Middle frontal gyrus (tissue), 1 donor: Measurements from ENCODE around the gene AIF1.
"Not testable (repeated sequence)": the region's sequence is repeated elsewhere in the genome, so short reads cannot be mapped to it uniquely, and the experiment has no call there.

Experiments
- DNase-seq: peaks from one replicate; pipeline ENCODE4 v3.0.0-alpha.2; 2015; ENCODE audit warnings: low spot score; ENCODE audit errors: extremely low spot score

AIF1 gene

DNA sequence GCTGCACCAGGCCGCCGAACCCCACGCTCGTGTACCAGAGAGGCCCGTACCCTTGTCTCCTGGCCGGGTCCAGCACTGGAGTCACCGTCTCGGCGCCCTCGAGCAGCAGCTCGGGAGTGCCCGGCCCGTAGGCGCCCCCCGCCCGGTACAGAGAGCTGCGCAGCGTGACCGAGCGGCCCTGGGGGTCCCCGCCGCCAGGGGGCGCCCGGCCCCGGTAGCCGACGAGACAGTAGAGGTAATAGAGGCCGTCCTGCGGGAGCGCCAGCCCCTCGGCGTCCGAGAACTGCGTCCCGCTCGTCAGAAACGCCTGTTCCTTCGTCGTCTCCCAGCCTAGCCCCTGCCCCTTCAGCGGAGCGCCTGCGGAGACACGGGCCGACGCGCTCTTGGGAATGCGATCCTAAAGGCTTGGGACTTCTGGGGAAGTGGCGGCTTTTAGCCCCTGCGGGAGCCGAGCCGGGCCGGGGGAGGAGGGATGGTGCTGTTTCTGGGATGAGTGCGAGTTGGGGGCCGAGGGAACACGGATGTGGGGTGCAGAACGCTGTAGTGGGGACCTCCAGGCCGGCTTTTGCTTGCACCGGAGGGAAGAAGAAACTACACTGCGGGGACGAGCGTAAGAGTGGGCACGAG, 34.1 kb upstream of the AIF1 start:
- peak; percentile 58 for DNase-seq

DNA sequence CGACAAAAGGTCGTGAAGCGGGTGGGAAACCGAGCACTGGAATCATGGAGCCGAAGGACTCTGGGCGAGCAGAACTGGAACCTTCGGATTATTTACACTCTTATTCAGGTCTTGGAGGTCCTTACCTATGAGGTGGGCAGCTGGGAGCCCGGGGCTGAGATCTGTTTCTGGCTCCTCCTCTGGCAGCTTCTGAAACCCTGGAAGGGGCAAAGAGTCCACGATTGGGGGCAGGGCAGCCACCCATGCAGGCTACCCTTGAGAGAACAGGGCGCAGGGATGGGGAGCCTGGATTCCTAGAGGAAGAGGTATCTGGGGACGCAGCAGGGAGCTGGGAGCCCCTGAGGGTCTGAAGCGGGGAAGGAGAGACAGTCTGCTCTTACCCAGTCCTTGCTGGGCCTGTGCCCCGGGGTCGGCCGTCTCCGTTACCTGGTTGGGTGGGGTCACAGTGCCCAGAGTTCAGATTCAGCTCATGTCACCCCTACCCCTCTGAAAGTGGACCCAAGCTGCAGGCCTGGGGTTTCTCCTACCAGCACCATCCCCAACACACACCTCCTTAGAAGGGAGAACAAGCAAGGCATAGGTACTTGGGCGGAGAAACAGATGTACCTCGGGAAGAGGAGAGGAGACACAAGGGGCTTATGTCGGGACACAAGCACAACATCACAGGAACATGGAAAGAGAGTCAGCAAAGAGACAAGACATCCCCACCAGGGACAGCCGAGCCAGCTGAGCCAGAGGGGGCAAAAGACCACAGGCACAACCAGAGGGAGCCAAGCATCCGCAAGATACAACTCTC, 33.4 kb upstream of the AIF1 start:
- no peak for DNase-seq

DNA sequence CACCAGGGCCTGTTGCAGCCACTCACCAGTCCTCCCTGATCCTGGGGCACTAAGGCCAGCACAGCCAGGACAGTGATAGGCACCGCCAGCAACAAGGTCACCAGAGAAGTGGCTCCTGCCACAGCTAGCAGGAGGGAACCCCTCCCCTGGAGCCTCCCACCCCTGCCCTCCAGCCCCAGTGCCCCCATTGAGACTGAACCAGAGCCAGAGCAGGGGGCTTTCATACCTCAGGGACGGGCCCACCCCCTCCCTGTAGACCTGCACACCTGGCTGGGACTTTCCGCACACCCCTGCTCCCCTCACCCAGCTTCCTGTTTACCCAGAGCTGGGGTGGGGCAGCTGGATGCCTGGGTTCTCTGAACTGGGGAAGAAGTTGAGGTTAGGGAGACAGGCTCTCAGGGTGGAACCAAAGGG, 32.8 kb upstream of the AIF1 start, which contains the start of gene LTB:
LTB (minus strand) TSS at position 195 of the 414 bp plus-strand sequence; CDS start at position 188, 7 bp downstream.
- DNase-seq: no peak

DNA sequence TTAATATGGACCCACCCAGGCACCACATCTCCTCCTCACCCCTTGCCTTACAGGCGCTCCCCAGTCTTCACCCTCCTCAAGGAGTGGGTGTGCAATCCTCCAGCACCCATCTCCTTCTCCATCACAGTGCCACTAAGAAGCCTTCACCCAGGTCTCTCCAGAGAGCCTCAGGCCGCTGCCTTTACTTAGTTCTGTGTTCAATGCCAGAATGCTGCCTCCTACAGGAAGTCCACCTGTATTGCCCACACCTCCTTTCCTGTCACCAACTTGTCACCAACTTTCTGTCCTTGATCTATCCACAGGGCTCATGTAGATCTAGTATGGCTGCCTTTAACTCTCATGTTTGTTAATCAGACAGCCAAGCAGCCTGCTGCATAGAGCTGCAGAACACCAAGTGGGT, 29.5 kb upstream of the AIF1 start:
- DNase-seq: no peak

DNA sequence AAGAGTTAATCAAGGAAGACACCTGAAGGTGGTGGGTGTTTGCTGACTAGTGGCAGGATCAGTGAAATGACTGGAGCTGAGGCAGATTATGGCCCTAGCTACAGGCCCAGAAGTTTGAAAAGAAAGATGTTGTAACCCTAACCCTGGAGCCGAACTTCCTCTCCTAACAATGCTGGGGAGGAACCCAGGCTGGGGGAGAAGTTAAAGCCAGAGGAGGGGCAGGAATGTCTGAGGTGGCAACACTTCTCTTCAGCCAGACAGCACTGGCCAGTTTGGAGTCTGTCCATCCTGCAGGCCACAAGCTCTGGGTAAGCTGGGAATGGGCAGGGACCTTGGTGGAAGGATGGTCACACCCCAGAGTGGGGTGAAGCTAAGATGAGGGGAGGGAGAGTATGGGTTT, 29.0 kb upstream of the AIF1 start, which contains the start of gene LST1:
LST1 (plus strand) TSS at position 270 of the 400 bp plus-strand sequence. CDS start 1,023 bp downstream, outside the sequence.
- DNase-seq: no peak

DNA sequence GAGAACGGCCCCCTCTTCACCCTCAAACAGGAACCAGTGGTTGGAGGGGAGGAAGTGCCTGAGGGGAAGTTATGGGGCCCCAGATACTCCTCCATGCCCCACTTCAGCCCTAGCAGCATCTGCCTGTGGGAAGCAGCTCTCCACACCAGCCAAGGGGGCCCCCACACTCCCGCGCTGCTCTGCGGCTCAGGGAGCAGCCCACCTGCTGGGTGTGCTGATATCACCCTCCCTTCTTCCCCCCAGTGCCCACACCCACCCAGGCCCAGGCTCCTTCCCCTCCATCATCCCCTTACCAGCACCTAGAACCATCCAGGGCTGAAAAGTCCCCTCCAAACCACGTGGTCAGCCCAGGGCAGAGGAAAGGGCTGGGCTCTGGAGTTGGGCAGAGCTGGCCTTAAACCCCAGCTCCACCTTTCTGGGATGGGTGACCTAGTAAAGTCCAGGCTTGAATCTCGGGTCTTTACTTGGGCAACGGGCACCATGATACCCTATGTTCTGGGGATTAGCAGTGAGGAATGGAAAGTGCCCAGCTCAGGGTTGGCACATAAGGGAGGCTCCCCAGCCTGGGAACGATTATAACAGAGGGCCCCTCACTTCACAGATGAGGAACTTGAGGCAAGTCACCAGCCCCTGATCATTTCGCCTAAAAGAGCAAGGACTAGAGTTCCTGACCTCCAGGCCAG, 28.3 kb upstream of the AIF1 start:
- no peak for DNase-seq

DNA sequence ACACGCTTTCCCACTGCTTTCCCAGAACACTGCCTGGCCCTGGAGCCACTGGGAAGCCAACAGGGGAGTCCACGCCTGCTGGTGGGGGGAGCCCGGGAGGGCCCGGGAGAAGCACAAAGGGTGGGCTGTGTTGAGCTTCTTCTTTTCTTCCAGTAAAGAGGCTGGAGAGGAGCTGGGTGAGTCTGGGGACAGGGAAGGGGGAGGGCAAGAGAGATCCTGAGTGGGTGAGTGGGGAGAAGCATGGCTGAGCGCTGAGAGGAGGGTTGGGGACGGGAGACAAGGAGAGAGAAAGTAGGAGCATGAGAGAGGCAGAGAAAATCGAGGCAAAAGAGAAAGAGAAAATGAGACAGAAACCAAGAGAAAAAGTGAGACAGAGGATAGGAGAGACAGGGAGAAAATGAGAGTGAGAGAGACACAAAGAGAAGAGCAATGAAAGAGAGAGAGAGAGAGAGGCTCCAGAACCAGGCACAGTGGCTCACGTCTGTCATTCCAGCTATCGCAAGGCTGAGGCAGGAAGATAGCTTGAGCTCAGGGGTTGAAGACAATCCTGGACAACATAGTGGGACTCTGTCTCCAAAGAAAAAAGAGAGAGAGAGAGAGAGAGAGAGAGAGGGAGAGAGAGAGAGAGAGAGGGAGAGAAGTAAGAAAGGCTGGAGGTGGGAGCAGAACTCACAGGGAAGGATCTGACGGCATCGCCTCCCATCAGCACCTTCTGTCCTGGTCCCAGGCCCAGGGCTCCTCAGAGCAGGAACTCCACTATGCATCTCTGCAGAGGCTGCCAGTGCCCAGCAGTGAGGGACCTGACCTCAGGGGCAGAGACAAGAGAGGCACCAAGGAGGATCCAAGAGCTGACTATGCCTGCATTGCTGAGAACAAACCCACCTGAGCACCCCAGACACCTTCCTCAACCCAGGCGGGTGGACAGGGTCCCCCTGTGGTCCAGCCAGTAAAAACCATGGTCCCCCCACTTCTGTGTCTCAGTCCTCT, 26.9 kb upstream of the AIF1 start:
- DNase-seq: no peak

DNA sequence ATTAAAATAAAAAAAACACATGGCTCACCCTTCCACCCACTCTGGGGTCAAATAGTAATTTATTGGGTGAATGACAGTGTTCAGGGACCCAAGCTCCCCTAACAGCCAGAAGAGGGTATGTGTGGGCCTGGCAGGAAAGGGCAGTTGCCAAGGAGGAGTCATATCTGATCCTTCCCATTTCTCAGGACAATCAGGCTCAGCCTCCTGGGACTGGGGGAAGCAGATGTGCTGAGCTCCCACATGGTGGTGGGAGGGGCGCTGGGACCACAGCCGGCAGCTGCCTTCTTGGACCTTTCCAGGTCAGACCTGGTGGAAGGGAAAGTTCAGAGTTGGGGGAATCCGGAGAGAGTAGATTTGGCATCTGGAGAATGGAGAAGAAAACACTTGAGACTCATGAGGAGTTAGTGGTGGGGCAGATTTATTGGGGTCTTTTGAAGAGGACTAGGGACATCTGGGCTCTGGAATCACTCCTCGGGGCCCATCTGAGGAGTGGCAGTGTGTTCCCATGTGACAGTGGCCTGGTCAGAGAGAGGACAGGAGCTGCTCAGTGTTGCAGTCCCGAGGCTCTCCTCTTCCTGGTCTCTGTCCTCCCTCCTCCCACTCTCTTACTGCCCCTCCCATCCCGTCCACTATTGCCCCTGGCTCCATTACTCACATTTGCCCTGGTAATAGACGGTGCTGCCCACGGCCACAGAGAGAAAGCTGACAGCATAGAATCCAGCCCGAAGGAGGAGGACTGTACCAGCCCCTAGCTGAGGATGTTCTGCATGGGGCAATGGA, 26.0 kb upstream of the AIF1 start:
- no peak for DNase-seq

DNA sequence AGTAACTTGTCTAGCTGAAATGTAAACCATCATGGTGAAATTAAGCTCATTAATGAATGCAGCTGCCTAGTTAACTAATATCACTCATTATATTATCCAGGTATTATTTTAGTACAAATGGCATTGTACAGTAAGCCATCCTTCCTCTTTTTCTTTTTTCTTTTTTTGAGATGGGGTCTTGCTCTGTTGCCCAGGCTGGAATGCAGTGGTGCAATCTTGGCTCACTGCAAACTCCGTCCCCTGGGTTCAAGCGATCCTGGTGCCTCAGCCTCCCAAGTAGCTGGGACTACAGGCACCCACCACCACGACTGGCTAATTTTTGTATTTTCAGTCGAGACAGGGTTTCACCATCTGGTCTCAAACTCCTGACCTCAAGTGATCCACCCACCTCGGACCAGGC, 24.3 kb upstream of the AIF1 start:
- DNase-seq: not testable (repeated sequence)

DNA sequence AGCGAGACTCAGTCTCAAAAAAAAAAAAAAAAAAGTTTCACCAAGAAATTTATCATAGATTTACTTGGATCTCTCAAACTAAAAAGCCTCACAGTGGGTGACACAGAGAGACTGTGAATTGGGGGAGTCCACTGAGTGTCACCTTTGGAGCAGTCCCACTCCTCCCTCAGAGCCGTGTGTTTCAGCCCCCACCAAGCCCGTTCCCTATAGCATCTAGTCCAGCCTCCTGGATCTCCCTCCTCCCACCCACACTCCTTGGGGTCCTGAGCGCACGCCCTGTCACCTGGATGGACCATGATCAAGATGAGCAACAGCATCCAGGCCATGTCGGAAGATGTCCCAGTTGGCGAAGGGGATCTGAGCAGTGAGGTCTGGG, 22.6 kb upstream of the AIF1 start:
- DNase-seq: no peak

DNA sequence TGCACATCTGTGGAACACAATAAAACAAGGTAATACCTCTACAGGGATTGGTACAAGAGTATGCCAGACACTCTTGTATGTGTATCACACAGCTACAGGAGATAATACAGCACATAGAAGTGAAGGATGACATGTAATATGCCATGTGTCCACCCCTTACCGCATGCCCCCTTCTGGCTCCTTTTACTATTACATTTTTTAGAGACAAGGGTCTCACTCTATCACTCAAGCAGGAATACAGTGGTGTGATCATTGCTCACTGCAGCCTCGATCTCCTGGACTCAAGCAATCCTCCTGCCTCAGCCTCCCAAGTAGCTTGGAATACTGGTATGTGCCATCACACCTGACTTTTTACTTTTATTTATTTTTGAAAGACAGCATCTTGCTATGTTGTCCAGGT, 18.0 kb upstream of the AIF1 start:
- no peak for DNase-seq

DNA sequence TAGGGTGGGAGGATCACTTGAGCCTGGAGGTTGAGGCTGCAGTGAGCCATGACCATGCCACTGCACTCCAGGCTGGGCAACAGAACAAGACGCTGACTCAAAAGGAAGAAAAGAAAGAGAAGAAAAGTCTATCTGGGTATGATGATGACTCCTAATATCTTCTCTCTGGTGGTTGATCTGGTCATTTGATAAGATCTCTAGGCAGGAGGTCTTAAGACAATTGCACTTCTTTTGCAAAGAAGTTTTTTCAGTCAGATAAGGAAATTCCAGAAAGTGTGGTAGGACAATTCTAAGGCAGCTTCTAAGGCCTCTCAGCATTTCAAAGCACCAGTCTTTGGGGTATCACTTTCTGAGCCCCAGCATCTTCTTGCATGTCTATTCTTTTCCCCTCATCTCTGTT, 7.7 kb upstream of the AIF1 start:
- no peak for DNase-seq

DNA sequence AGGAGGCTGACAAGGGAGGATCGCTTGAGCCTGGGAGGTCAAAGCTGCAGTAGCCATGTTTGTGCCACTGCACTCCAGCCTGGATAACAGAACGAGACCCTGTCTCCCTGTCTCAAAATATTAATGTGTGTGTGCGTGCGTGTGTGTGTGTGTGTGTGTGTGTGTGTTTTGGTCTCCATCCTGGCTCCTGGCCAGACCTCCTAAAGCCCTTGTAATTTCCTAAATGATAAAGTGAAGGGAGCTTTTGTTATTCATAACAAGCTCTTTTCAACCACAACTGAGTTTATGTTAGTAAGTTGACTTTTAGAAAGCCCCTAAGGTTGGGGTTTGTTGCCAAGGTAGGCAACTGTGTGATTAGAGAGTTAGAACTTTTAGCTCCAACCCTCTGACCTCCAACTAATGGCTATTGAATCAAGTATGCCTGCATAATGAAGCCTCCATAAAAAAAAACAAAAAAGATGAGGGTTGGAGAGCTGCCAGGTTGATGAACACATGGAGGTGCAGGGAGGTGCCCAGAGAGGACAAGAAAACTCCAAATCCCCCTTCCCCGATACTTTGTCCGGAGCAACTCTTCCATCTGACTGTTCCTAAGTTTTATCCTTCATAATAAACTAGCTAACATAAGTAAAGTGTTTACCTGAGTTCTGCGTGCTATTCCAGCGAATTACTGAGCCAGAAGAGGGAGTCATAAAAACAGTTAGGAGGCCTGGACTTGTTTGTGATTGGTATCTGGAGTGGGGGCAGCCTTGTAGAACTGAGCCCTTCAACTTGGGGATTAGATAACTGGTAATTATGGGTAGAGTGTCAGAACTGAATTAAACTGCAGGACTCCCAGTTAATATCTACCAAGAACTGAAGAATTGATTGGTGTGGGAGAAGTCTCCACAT, 5.3 kb upstream of the AIF1 start:
- no peak for DNase-seq

DNA sequence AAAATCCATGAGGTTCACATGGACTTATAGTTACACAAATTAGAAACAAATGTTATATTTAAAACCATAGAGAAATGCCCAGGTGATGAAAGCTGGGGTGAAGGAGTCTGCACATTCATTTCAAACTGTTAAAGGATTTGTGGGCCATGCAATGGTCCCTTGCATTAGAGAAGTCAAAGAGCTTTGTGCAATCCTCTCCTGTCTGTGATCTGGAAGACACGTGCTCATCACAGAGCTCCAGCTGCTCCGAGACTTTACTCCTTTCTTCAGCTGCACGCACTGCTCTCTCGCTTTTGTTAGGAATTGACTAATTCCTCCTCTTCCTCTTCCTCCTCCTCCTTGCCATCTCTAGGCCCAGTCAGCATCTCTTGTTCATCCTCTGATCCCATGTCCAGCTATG, 4.1 kb upstream of the AIF1 start:
- DNase-seq: no peak

DNA sequence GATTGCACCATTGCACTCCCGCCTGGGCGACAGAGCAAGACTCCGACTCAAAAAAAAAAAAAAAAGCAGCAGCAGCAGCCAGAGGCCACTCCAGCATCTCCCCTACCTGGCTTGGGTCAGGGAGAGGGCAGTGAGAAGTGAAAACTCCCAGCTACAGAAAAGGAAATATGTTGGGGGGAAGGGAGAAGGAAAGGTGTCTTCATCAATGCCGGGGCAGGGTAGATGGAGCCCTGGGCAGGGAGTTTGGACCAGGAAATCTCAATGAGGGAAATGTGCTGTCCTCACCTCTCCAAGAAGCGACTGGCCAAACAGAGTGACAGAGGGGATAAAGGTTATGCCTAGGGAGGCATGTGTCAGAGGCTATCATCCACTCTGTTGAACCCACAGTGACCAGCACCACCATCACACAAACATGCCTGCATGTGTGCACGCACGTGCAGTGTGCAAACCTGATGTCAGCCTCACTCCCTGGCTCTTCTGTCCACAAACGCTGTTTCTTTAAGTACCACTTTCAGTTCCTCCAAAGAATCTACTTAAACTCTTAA, 887 bp upstream of the AIF1 start:
- DNase-seq: no peak

DNA sequence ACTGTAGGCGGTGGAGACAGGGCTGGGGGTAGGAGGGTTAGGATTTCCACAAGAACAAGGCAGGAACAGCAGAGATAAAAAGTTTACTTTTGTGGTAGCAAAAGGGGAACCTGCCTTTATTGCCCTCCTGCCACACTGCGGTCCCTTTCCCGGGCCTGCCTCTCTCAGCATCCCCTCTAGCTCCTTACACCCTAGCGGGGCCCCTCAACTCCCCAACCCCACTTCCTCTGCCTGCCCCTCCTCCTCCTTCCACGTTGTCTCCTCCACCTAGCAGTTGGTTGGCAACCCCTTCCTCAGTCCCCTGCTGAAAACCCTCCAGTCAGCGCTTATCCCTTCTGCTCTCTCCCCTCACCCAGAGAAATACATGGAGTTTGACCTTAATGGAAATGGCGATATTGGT, 714 bp downstream of the AIF1 start:
- DNase-seq: no peak

DNA sequence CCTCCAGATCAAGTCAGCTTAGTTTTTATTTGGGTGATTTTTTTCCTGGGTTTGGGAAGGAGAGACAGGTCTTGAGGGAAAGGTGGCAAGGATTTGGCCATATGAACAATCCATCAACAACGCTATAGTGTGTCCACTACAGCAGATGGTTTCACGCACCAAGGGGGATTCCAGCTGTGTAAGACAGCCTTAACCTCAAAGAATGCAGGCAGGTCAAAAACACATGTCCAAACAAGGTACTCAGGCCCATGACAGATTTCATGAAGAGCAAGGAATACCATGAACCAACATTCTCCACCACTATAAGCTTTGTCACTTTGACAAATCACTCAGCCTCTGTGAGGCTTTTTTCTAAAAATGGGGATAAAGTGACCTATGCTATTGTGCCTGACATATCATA, 2.0 kb downstream of the AIF1 start:
- no peak for DNase-seq

DNA sequence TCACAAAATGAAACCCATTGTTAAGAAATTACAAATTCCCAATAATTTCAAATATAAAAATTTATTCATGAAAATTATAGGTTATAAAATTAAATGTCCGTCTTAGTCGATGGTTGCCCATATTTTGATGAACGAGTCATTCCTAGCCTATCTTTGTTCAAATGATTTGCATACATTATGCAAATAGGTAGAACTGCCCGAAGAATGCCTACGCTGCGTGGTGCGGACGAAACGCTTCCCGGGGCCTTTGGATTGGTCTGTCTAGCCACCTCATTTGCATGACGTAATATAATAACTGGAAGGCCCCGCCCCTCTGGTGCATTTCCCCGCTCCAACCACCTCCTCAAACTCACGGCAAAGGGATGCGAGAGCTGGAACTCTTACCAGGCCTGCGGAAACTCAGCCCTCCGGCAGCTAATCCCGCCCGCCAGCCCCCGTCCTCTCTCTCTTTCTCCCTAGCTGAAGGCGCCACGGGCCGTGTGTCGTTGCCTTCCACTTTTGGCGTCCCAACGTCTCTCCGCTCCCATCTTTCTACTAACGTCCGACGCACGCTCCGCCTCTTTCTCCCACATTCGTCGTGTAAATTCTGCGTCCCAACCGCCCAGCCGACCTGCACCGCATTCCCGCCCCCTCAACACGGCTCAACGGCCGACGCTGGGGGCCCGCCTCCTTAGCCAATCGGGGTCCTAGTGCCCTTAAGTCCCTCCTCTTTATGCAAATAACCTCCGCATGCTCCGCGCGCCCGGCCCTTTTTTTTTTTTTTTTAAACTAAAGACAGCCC, 5.0 kb downstream of the AIF1 start:
- DNase-seq: peak; percentile 97
